RWPE2 (cell line): ENCODE measurements around the gene NUP210L.

Experiments
- ATAC-seq: fragments of 200-7000 bp; cut with Tn5 transposase; 3 replicates; pipeline ENCODE4 v1.9.1; 2021; ENCODE audit warnings: low read depth
- DNase-seq: peaks from one replicate; pipeline ENCODE4 v3.0.0-alpha.2; 2020; ENCODE audit warnings: low spot score
- H3K27ac ChIP-seq: fragments of 450-650 bp; 2 replicates; pipeline ENCODE4 v1.5.1; 2017; ENCODE audit warnings: mild to moderate bottlenecking; ENCODE audit not compliant: poor library complexity, severe bottlenecking
- H3K27me3 ChIP-seq: fragments of 250-450 bp; sonication (Bioruptor Pico); 2 replicates; pipeline ENCODE4 v1.5.1; 2021; ENCODE audit warnings: mild to moderate bottlenecking, moderate library complexity; ENCODE audit not compliant: insufficient read depth, poor library complexity, severe bottlenecking
- H3K36me3 ChIP-seq: fragments of 250-450 bp; sonication (Bioruptor Pico); 2 replicates; pipeline ENCODE4 v1.5.1; 2020; ENCODE audit warnings: low read depth, mild to moderate bottlenecking, moderate library complexity
- H3K4me1 ChIP-seq: fragments of 250-450 bp; sonication (Bioruptor Pico); 2 replicates; pipeline ENCODE4 v1.5.1; 2021; ENCODE audit warnings: mild to moderate bottlenecking, moderate library complexity; ENCODE audit not compliant: insufficient read depth, poor library complexity, severe bottlenecking
- H3K4me3 ChIP-seq: fragments of 250-450 bp; sonication (Bioruptor Pico); 2 replicates; pipeline ENCODE4 v1.5.1; 2021; ENCODE audit warnings: mild to moderate bottlenecking, moderate library complexity; ENCODE audit not compliant: severe bottlenecking
- H3K9me3 ChIP-seq: fragments of 250-450 bp; sonication (Bioruptor Pico); 2 replicates; pipeline ENCODE4 v1.5.1; 2021; ENCODE audit warnings: mild to moderate bottlenecking, moderate library complexity; ENCODE audit not compliant: severe bottlenecking
- TF ChIP-seq, protein P1 (sequence below): fragments of 450-650 bp; IDR thresholded peaks from one replicate; pipeline ENCODE4 v1.5.1; 2017; ENCODE audit warnings: mild to moderate bottlenecking, moderate library complexity; ENCODE audit not compliant: poor library complexity, severe bottlenecking

NUP210L gene

DNA sequence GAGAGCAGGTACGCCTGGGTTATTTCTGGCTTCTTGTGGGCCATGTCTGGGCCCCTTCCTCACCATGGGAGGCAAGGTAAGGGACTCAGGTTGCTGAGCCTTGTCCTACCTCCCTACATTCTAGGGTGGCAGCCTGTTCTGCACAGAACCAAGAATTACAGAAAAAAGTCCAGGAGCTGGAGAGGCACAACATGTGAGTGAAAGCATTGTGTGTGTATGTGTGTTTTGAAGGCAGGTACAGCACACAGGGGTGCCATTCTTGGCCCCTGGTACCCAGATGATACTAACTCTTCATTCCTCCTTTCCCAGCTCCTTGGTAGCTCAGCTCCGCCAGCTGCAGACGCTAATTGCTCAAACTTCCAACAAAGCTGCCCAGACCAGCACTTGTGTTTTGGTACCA is 181.8 kb downstream of the NUP210L start:
- no peak overlapping the region for H3K4me3 ChIP-seq
- no peak for ATAC-seq
- TF ChIP-seq, protein P1, sequence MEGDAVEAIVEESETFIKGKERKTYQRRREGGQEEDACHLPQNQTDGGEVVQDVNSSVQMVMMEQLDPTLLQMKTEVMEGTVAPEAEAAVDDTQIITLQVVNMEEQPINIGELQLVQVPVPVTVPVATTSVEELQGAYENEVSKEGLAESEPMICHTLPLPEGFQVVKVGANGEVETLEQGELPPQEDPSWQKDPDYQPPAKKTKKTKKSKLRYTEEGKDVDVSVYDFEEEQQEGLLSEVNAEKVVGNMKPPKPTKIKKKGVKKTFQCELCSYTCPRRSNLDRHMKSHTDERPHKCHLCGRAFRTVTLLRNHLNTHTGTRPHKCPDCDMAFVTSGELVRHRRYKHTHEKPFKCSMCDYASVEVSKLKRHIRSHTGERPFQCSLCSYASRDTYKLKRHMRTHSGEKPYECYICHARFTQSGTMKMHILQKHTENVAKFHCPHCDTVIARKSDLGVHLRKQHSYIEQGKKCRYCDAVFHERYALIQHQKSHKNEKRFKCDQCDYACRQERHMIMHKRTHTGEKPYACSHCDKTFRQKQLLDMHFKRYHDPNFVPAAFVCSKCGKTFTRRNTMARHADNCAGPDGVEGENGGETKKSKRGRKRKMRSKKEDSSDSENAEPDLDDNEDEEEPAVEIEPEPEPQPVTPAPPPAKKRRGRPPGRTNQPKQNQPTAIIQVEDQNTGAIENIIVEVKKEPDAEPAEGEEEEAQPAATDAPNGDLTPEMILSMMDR, result no peak
- no peak overlapping the region for H3K27ac ChIP-seq
- H3K4me1 ChIP-seq, result no peaks in the 10 kb centered on the region
- peaks cover 26% of the 10 kb centered on the region for H3K36me3 ChIP-seq
- H3K9me3 ChIP-seq, result no peaks in the 10 kb centered on the region
- H3K27me3 ChIP-seq, result no peaks in the 10 kb centered on the region
- no peak for DNase-seq

DNA sequence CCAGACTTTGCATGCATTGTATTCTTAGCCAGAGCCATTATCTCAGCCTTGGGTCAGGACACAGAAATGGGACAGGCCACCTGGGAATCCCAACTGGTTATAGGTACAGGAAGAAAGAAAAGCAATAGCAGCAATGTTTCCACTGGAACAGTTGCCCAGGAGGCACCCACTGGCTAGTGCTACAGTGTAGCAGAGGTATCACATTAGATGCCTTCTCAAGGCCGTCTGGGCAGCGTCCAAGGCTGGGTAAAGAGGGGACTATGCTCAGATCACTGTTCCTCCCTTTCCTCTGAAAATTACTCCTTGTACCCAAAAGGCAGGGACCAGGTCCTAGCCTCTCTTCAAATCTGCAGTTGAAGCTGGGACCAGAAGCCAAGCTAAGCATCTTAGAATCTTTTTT is 184.5 kb downstream of the NUP210L start:
- no peak for DNase-seq
- Histone ChIP-seq H3K9me3 (no peaks in the 10 kb centered on the region), H3K36me3 (peaks cover 15% of the 10 kb centered on the region), H3K27me3 (no peaks in the 10 kb centered on the region), H3K27ac (no peak overlapping the region), H3K4me3 (no peak overlapping the region), H3K4me1 (peaks cover 4% of the 10 kb centered on the region)
- no peak for ATAC-seq
- TF ChIP-seq, protein P1, result no peak

DNA sequence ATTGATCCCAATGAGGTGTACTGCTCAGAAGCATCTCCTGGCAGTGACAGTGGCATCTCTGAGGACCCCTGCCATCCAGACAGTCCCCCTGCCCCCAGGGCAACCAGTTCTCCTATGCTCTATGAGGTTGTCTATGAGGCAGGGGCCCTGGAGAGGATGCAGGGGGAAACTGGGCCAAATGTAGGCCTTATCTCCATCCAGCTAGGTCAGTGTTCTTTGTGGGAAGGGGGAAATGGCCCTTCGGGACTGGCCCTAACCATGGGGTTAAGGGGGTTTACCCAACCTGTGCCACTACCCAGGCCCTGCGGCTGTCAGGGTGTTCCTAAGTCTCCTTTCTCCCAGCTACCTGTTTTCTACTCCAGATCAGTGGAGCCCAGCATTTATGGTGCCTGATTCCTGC is 185.9 kb downstream of the NUP210L start:
- H3K36me3 ChIP-seq, result peaks cover 1% of the 10 kb centered on the region
- no peaks in the 10 kb centered on the region for H3K9me3 ChIP-seq
- ATAC-seq (no peak), DNase-seq (no peak)
- no peak overlapping the region for H3K27ac ChIP-seq
- peaks cover 11% of the 10 kb centered on the region for H3K4me1 ChIP-seq
- no peaks in the 10 kb centered on the region for H3K27me3 ChIP-seq
- TF ChIP-seq, protein P1, result no peak
- no peak overlapping the region for H3K4me3 ChIP-seq

DNA sequence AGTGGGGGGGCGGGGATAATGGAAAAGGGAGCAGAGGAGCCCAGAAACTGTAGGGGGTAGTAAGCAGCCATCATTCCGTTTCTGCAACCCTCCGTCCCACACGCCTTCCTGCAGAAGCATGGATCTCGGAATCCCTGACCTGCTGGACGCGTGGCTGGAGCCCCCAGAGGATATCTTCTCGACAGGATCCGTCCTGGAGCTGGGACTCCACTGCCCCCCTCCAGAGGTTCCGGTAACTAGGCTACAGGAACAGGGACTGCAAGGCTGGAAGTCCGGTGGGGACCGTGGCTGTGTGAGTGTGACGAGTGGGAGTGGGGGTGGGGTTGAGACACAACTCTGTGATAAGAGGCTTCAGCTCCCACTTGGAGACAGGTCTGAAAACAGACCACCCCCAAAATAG is 186.5 kb downstream of the NUP210L start:
- H3K36me3 ChIP-seq, result no peaks in the 10 kb centered on the region
- peak overlapping the region; percentile 74 for H3K27ac ChIP-seq
- peak overlapping the region; percentile 44 for H3K4me3 ChIP-seq
- DNase-seq, result no peak
- no peaks in the 10 kb centered on the region for H3K27me3 ChIP-seq
- TF ChIP-seq, protein P1, result no peak
- H3K4me1 ChIP-seq, result peaks cover 11% of the 10 kb centered on the region
- ATAC-seq, result no peak
- no peaks in the 10 kb centered on the region for H3K9me3 ChIP-seq

DNA sequence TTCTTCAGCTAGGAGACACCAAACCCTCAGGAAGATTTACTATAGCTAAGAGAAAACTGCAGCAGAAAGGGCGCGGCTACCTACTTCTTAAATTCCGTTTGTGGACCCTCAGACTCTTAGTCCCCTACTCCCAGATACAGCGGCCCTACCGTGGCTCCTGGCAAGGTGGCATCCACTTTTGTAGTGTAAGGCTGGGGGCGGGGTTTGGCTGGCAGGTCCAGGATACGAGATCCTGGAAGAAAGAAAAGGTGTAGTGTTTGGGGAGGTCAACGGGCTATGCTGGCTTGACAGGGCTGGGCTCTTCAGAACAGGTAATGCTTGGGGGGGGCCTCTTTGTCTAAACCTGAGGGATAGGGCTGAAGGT is 186.9 kb downstream of the NUP210L start:
- TF ChIP-seq, protein P1, result peak; percentile 19
- no peaks in the 10 kb centered on the region for H3K27me3 ChIP-seq
- peaks cover 11% of the 10 kb centered on the region for H3K4me1 ChIP-seq
- peak overlapping the region; percentile 74 for H3K27ac ChIP-seq
- no peak for DNase-seq
- no peaks in the 10 kb centered on the region for H3K9me3 ChIP-seq
- peak overlapping the region; percentile 44 for H3K4me3 ChIP-seq
- no peaks in the 10 kb centered on the region for H3K36me3 ChIP-seq
- no peak for ATAC-seq
